ENCODE data around the gene RNASEH2C.

GRCh38 chr11:65672180-65672860, 48.3 kb downstream of the RNASEH2C start:
- TF ChIP-seq CTCF (IDR thresholded peaks at IDR 0.05; ENCODE audit: low read depth, low read length) (no peak), EZH2phosphoT487 (IDR thresholded peaks at IDR 0.05; ENCODE audit: low read depth) (no peak)
